GM23338 (cell line): Measurements from ENCODE around the gene TRDMT1. TPM values are rescaled to one million over a fixed set of nuclear protein-coding genes. Genes with fewer than 3 reads are reported as not detected.

ENCODE experiments used
- ATAC-seq: fragments of 200-7000 bp; cut with Tn5 transposase; 3 replicates; pipeline ENCODE4 v1.9.1; 2020
- DNase-seq: peaks from one replicate; pipeline ENCODE4 v3.0.0-alpha.2; 2015; ENCODE audit warnings: low spot score
- H2AFZ ChIP-seq: fragments of 200-600 bp; sonication (generic); 2 replicates; pipeline ENCODE4 v1.8.0; 2016; ENCODE audit warnings: antibody characterized with exemption, mild to moderate bottlenecking, moderate library complexity
- H3F3A ChIP-seq: fragments of 200-600 bp; sonication (generic); replicated peaks from 2 replicates; pipeline ENCODE4 v1.8.0; 2017; ENCODE audit warnings: antibody characterized with exemption, mixed run types, low read depth
- H3K27ac ChIP-seq: fragments of 200-600 bp; sonication (generic); 2 replicates; pipeline ENCODE4 v1.6.1; 2016; ENCODE audit warnings: low read depth
- H3K27me3 ChIP-seq: fragments of 200-600 bp; sonication (generic); 2 replicates; pipeline ENCODE4 v1.8.0; 2016; ENCODE audit warnings: mild to moderate bottlenecking, mixed run types, moderate library complexity; ENCODE audit not compliant: insufficient read depth
- H3K36me3 ChIP-seq: fragments of 200-600 bp; sonication (generic); 2 replicates; pipeline ENCODE4 v1.8.0; 2016; ENCODE audit warnings: mild to moderate bottlenecking; ENCODE audit not compliant: insufficient read depth
- H3K4me1 ChIP-seq: fragments of 200-600 bp; sonication (generic); 2 replicates; pipeline ENCODE4 v1.8.0; 2016; ENCODE audit warnings: mild to moderate bottlenecking, moderate library complexity; ENCODE audit not compliant: insufficient read depth
- H3K4me2 ChIP-seq: fragments of 200-600 bp; sonication (generic); 2 replicates; pipeline ENCODE4 v1.7.1; 2017; ENCODE audit warnings: mixed run types
- H3K4me3 ChIP-seq: fragments of 200-600 bp; sonication (generic); 2 replicates; pipeline ENCODE4 v1.6.1; 2016; ENCODE audit warnings: mixed run types
- H3K79me2 ChIP-seq: fragments of 200-600 bp; sonication (generic); replicated peaks from 2 replicates; pipeline ENCODE4 v1.8.0; 2017; ENCODE audit warnings: mild to moderate bottlenecking; ENCODE audit not compliant: insufficient read depth
- H3K9me2 ChIP-seq: fragments of 200-600 bp; sonication (generic); 2 replicates; pipeline ENCODE4 v1.8.0; 2017; ENCODE audit not compliant: insufficient read depth
- H4K20me1 ChIP-seq: fragments of 200-600 bp; sonication (generic); replicated peaks from 2 replicates; pipeline ENCODE4 v1.8.0; 2017; ENCODE audit warnings: mild to moderate bottlenecking; ENCODE audit not compliant: insufficient read depth
- H3K27ac Mint-ChIP-seq: 2 replicates; pipeline ENCODE4 v1.8.0; 2020; ENCODE audit warnings: inconsistent platforms, mild to moderate bottlenecking, moderate library complexity, mixed read lengths
- H3K27me3 Mint-ChIP-seq: 3 replicates; pipeline ENCODE4 v1.8.0; 2022; ENCODE audit warnings: low read depth, mild to moderate bottlenecking, moderate library complexity, mixed read lengths, inconsistent platforms; ENCODE audit not compliant: insufficient read depth, poor library complexity
- H3K36me3 Mint-ChIP-seq: 3 replicates; pipeline ENCODE4 v1.8.0; 2021; ENCODE audit warnings: low read depth, mild to moderate bottlenecking, inconsistent platforms, moderate library complexity, mixed read lengths
- H3K4me1 Mint-ChIP-seq: 3 replicates; pipeline ENCODE4 v1.8.0; 2020; ENCODE audit warnings: mild to moderate bottlenecking, inconsistent platforms, mixed read lengths
- H3K4me3 Mint-ChIP-seq: 3 replicates; pipeline ENCODE4 v1.8.0; 2021; ENCODE audit warnings: moderate library complexity, mild to moderate bottlenecking, inconsistent platforms, mixed read lengths
- H3K9me3 Mint-ChIP-seq: 3 replicates; pipeline ENCODE4 v1.8.0; 2020; ENCODE audit warnings: moderate library complexity, mild to moderate bottlenecking, inconsistent platforms, mixed read lengths
- CREB1 ChIP-seq: fragments of 250-450 bp; sonication (Bioruptor Pico); IDR thresholded peaks from 2 replicates; pipeline ENCODE4 v1.5.0; 2020; ENCODE audit warnings: low read depth, mild to moderate bottlenecking, moderate library complexity
- CTCF ChIP-seq, 2 experiments: fragments of 200-600 bp in 1 of 2; sonication (generic) in 1 of 2; conservative IDR thresholded peaks; 2 replicates each; pipeline versions ENCODE4 v1.5.1 to v1.6.1; 2016 to 2017; ENCODE audit warnings: antibody characterized with exemption in 2 of 2, low read depth in 2 of 2, mild to moderate bottlenecking in 2 of 2, moderate library complexity in 1 of 2
- ETS1 ChIP-seq: IDR thresholded peaks from 2 replicates; pipeline ENCODE4 v1.6.1; 2016; ENCODE audit warnings: antibody characterized with exemption
- EZH2 ChIP-seq: fragments of 200-600 bp; sonication (generic); IDR thresholded peaks from one replicate; pipeline ENCODE4 v1.8.0; 2017; ENCODE audit warnings: antibody characterized with exemption, mild to moderate bottlenecking, low read depth; ENCODE audit not compliant: unreplicated experiment
- EZH2phosphoT487 ChIP-seq: fragments of 200-600 bp; sonication (generic); IDR thresholded peaks from one replicate; pipeline ENCODE4 v1.8.1; 2018; ENCODE audit warnings: antibody characterized with exemption; ENCODE audit not compliant: unreplicated experiment
- JUNB ChIP-seq: IDR thresholded peaks from one replicate; pipeline ENCODE4 v1.6.1; 2016; ENCODE audit warnings: antibody characterized with exemption; ENCODE audit not compliant: unreplicated experiment
- NANOG ChIP-seq: IDR thresholded peaks from 2 replicates; pipeline ENCODE4 v1.6.1; 2016; ENCODE audit warnings: antibody characterized with exemption, borderline replicate concordance
- POLR2AphosphoS5 ChIP-seq: IDR thresholded peaks from 2 replicates; pipeline ENCODE4 v1.6.1; 2016; ENCODE audit warnings: antibody characterized with exemption, low read depth
- REST ChIP-seq: IDR thresholded peaks from one replicate; pipeline ENCODE4 v1.6.1; 2018; ENCODE audit warnings: antibody characterized with exemption; ENCODE audit not compliant: unreplicated experiment
- STAT1 ChIP-seq: IDR thresholded peaks from one replicate; pipeline ENCODE4 v1.6.1; 2016; ENCODE audit warnings: antibody characterized with exemption; ENCODE audit not compliant: unreplicated experiment
- ZNF114 ChIP-seq: fragments of 250-450 bp; sonication (Bioruptor Pico); IDR thresholded peaks from 2 replicates; pipeline ENCODE4 v1.5.0; 2020; ENCODE audit warnings: mild to moderate bottlenecking, moderate library complexity
- ZNF331 ChIP-seq: fragments of 250-450 bp; sonication (Bioruptor Pico); IDR thresholded peaks from 2 replicates; pipeline ENCODE4 v1.5.0; 2020; ENCODE audit warnings: low read depth, mild to moderate bottlenecking, moderate library complexity
- ZNF462 ChIP-seq: fragments of 250-450 bp; sonication (Bioruptor Pico); IDR thresholded peaks from 2 replicates; pipeline ENCODE4 v1.5.0; 2020; ENCODE audit warnings: mild to moderate bottlenecking, moderate library complexity
- polyA plus RNA-seq: library from polyadenylated mRNA; unstranded; fragments of >200 nt; fragmentation: Nextera tagmentation; extraction: Ambion mirVana; gene quantifications from 2 replicates; pipeline ENCODE4 v1.2.1, GENCODE V29; 2016
- total RNA-seq: library from RNA; depleted of rRNA; stranded (reverse); fragments of >200 nt; shearing (Covaris generic); gene quantifications from 2 replicates; pipeline ENCODE4 v1.2.3, GENCODE V29; 2014

The TRDMT1 gene
- total and polyA plus RNA-seq, 2 experiments from 2014 or later: 16.0 to 37.7 TPM

GRCh38 chr10:17122052-17122451 lies 79.4 kb downstream of the TRDMT1 start:
- H3K36me3 ChIP-seq: no peaks in the 10 kb centered on the region
- no peaks in the 10 kb centered on the region for H3K79me2 ChIP-seq
- Mint-ChIP-seq H3K4me3 (no peak overlapping the region), H3K9me3 (no peaks in the 10 kb centered on the region), H3K36me3 (no peaks in the 10 kb centered on the region), H3K27ac (no peak overlapping the region), H3K4me1 (peaks cover 13% of the 10 kb centered on the region), H3K27me3 (no peaks in the 10 kb centered on the region)
- no peak for TF ChIP-seq EZH2
- no peak for TF ChIP-seq REST
- no peak for TF ChIP-seq CREB1 (CRISPR knock-in tag)
- TF ChIP-seq STAT1: no peak
- no peak for TF ChIP-seq ZNF114 (CRISPR knock-in tag)
- no peak for TF ChIP-seq NANOG
- TF ChIP-seq CTCF (conservative IDR thresholded peaks at IDR 0.05; ENCODE audit: low read depth in 2 of 2): no peak
- no peak for TF ChIP-seq POLR2AphosphoS5
- no peak for TF ChIP-seq ZNF462 (CRISPR knock-in tag)
- no peak for TF ChIP-seq EZH2phosphoT487
- TF ChIP-seq ZNF331: no peak
- TF ChIP-seq ETS1: no peak
- no peak for TF ChIP-seq JUNB
- DNase-seq: no peak
- H3K4me2 ChIP-seq: no peak overlapping the region
- H3F3A ChIP-seq: no peaks in the 10 kb centered on the region
- no peaks in the 10 kb centered on the region for H4K20me1 ChIP-seq
- H3K4me1 ChIP-seq: no peaks in the 10 kb centered on the region
- no peaks in the 10 kb centered on the region for H3K27me3 ChIP-seq
- H2AFZ ChIP-seq: no peak overlapping the region
- no peaks in the 10 kb centered on the region for H3K9me2 ChIP-seq
- H3K27ac ChIP-seq: no peak overlapping the region
- ATAC-seq: no peak
- no peak overlapping the region for H3K4me3 ChIP-seq
